ENCODE results near the gene GTF2F1.
"Not testable (repeated sequence)": the region's sequence is repeated elsewhere in the genome, so short reads cannot be mapped to it uniquely, and the experiment has no call there.

GTF2F1 gene

GRCh38 chr19:6384381-6384780 lies 8.6 kb downstream of the GTF2F1 start:
- DNase-seq: no peak

GRCh38 chr19:6383188-6383587 lies 9.8 kb downstream of the GTF2F1 start:
- DNase-seq: no peak

- no peak for DNase-seq
Observed at GRCh38 chr19:6381030-6381750, 11.8 kb downstream of the GTF2F1 start.

GRCh38 chr19:6379744-6380143 lies 13.2 kb downstream of the GTF2F1 start:
- no peak for DNase-seq

DNA sequence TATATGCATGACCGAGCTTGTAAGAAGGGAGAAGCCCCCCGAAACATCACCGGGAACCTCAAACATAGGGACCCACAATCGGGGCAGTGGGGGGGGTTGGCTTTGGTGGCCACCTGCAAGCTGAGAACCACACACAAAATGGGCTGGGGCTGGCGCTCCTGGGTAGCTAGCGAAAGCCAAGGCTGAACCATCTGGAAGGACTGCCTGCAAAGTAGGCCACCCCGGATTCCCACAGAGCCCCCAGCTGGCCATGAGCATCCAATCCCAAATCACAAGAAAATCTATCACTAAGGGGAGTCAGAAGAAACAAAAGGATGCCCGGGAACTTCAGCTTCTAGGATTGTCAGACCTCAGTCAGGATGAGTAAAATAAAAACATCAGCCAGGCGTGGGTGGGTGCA lies 14.5 kb downstream of the GTF2F1 start:
- no peak for DNase-seq

DNA sequence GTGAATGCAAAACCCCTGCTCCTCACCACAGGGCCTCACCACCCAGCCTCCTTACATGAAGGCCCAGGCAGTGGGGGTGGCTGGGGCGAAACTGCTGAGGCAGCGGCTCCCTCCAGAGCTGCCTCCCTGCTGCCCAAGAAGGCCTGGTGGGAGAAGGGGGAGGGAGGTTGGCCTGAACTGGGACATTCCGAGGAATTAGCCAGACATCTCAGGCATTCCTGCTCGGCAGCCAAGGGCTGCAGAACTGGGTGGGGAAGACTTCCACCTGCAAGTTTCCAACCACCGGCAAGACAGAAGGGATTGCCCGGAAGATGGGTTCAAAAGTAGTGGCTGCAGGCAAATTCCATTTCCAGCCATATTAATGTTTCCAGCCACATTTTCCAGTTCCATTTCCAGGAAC lies 14.9 kb downstream of the GTF2F1 start:
- no peak for DNase-seq

DNA sequence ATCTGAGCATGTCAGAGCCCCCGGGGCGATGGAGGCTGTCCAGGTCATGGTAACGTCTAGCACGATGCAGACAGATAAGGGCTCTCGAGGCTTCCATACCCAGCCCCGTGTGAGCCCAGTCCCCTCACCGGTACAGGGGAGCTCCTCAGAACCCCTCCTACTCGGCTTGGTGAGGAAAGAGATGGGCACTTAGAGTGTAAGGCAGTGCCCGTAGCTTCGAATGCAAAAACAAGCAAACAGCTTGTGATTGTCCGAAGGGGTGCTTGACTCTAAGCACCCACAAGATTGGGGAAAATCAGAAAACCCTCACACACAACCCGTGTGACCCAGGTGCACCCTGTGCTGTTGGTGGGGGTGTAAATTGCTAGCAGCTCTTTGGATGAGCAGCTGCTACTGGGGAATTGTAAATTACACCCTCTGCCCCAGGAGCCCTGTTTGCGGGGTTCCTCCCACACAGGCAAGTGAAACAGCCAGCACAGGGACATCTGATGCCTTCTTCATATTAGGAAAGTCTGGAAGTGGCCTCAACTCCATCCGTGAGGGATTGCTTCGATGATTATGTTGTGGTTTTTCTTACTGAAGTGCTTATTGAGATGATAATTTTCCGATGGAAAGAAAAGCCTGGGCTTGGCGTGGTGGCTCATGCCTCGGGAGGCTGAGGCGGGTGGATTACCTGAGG lies 16.3 kb downstream of the GTF2F1 start:
- DNase-seq: no peak

GRCh38 chr19:6375411-6376010 lies 17.5 kb downstream of the GTF2F1 start, which contains the start of gene PSPN:
Gene PSPN, minus strand, starts transcription at chr19:6375933. Its CDS starts 84 bp downstream, at chr19:6375849.
- no peak for DNase-seq

DNA sequence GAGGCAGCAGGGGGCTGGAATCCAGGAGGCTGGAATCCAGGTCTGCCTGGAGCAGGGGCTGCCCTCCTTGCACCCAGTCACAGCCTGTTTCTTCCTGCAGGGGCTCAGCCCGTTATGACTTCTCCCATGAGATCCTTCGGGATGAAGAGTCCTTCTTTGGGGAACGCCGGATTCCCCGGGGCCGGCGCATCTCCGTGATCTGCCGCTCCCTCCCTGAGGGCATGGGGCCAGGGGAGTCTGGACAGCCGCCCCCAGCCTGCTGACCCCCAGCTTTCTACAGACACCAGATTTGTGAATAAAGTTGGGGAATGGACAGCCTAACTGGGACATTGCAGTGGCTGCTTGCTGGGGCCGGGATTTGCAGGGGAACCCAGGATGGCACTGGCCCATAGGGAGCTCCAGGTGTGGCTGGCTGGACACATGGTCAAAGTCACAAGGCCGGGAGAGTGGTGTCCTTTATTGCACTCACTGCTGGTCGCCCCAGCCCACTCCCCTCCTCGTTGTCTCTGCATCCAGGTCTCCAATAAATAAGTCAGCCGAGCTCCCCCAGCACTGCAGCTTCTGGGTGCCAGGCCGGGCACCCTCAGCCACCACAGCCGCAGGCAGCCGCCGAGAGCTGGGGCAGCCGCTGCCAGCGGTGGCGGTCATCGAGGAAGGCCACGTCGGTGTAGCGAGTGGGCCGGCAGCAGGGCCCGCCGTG lies 18.1 kb downstream of the GTF2F1 start:
- no peak for DNase-seq

DNA sequence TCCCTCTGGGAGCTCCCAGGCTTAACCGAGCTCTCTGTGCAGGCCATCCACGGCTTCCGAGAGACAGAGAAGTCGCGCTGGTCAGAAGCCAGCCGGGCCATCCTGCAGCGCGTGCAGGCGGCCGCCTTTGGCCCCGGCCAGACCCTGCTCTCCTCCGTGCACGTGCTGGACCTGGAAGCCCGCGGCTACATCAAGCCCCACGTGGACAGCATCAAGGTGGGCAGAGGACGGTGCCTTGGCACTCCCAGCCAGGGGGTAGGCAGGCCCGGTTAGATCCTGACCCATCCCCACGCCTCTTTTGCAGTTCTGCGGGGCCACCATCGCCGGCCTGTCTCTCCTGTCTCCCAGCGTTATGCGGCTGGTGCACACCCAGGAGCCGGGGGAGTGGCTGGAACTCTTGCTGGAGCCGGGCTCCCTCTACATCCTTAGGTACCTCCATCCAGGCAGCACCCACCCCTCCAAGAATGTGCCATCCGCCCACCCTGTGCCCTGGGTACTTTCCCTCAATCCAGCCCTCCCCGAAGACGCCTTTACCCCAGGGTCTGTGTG lies 18.7 kb downstream of the GTF2F1 start:
- DNase-seq: no peak

DNA sequence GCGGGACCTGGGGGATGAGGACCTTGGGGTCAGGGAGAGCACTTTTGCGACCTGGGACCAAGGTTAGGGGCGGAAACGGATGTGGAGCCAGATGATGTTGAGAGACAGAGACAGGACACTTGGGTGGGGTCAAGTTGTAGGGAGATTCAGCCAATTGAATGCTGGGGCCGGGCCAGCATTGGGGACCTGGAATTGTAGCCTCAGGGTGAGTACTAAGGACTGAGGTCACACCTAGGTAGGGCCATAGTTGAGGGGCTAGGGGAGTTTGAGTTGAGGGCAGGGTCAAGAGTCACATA lies 19.2 kb downstream of the GTF2F1 start:
- no peak for DNase-seq

GRCh38 chr19:6373096-6373812 lies 19.7 kb downstream of the GTF2F1 start:
- DNase-seq: peak; percentile 68

DNA sequence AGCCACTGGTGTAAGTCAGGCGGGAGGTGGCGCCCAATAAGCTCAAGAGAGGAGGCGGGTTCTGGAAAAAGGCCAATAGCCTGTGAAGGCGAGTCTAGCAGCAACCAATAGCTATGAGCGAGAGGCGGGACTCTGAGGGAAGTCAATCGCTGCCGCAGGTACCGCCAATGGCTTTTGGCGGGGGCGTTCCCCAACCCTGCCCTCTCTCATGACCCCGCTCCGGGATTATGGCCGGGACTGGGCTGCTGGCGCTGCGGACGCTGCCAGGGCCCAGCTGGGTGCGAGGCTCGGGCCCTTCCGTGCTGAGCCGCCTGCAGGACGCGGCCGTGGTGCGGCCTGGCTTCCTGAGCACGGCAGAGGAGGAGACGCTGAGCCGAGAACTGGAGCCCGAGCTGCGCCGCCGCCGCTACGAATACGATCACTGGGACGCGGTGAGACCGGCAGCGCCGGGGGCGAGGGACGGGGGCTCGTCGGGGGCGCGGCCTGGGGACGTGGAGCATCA lies 20.3 kb downstream of the GTF2F1 start, which contains the start of gene ALKBH7:
Gene ALKBH7 (plus strand): TSS at position 201 of the 502 bp plus-strand sequence. CDS start 27 bp downstream, at position 228.
- peak; percentile 98 for DNase-seq

DNA sequence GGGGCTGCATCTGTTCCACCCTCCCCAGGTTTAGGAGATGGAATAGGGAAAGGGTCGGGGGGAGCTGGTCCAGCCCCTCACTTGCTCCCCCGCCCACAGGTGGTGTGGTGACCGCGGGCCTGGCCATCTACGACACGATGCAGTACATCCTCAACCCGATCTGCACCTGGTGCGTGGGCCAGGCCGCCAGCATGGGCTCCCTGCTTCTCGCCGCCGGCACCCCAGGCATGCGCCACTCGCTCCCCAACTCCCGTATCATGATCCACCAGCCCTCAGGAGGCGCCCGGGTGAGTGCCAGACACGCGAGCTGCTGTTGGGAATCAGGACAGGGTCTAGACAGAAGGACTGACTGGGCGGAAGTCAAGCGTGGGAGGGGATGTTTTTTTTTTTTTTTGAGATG lies 28.6 kb downstream of the GTF2F1 start:
- no peak for DNase-seq

DNA sequence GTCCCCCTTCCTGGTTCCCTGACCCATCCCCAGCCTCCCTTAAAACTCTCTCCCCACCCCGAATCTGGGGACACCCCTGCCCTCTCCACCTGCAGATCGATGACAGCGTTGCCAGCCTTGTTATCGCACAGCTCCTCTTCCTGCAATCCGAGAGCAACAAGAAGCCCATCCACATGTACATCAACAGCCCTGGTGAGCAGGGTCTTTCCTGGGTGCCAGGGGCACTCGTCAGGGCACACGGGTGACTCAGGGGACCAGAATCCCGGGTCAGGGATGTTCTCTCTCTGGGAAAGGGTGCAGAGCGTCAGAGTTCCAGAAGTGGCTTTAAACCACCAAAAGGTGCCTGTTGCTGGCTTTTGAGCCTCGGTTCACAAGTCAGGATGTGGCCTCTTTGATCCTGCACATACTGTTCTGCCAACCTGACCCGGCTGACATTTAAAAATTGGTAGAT lies 30.6 kb downstream of the GTF2F1 start:
- no peak for DNase-seq

GRCh38 chr19:6362027-6362350 lies 31.0 kb downstream of the GTF2F1 start:
- DNase-seq: no peak

DNA sequence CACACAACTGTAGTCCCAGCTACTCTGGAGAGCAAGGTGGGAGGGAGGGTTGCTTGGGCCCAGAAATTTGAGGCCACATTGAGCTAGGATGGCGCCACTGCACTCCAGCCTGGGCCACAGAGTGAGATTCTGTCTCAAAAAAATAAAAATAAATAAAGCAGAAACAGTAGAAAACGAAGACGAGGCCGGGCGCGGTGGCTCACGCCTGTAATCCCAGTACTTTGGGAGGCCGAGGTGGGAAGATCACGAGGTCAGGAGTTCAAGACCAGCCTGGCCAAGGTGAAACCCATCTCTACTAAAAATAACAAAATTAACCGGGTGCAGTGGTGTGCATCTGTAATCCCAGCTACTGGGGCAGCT lies 32.1 kb downstream of the GTF2F1 start:
- not testable (repeated sequence) for DNase-seq

- DNase-seq: not testable (repeated sequence)
Observed at GRCh38 chr19:6360445-6360844, 32.5 kb downstream of the GTF2F1 start.

DNA sequence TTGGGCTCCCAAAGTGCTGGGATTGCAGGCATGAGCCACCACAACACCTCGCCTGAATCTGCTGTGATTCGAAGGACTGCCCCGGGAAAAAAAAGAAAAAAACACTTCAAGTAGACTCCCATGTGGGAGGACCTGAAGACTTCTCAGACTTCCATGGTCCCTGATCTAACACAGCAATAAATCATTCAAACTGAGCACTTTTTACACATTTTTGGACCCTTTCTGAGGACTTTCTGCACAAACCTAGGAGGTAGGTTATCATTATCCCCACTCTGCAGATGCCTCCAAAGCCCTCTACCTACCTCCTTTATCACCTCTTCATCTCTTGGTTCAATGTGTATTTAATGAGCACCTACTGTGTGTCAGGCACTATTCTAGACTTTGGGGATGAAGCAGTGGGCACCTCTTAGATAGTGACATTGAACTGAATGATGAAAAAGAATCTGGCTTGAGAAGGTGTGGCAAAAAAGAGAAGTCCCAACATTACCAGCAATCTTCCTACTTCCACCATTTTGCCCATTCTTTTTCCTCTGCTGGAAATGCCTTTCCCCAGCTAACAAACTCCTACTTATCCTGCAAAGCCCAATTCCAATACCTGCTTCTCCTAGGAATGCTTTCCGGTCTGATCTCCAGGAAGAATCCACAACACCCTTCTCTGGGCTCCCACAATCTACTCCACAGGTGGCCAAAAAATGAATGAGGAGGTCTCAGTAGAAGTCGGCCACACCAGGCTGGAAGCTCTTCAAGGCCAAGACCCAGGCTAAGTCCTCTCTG lies 33.2 kb downstream of the GTF2F1 start:
- no peak for DNase-seq

- no peak for DNase-seq
Observed at GRCh38 chr19:6358003-6358402, 35.0 kb downstream of the GTF2F1 start.

GRCh38 chr19:6357174-6357573 lies 35.8 kb downstream of the GTF2F1 start:
- DNase-seq: no peak
